CD4-positive, alpha-beta T cell (primary cell): ENCODE results near the gene MSS51. TPM values are rescaled to one million over a fixed set of nuclear protein-coding genes. Genes with fewer than 3 reads are reported as not detected.

ENCODE experiments used
- ATAC-seq: fragments of 200-7000 bp; cut with Tn5 transposase; one replicate; pipeline ENCODE4 v1.10.0; 2022; ENCODE audit warnings: mild to moderate bottlenecking; ENCODE audit not compliant: poor library complexity
- CTCF ChIA-PET: fragments of 350-600 bp; sonication (Branson Sonifier 250); formaldehyde crosslinking; loops from one replicate; lab custom pipeline; 2021; ENCODE audit warnings: antibody characterized with exemption, inconsistent platforms; lab: Charles Lee
- POLR2A ChIA-PET: fragments of 350-600 bp; sonication (Branson Sonifier 250); formaldehyde crosslinking; loops from one replicate; lab custom pipeline; 2021; ENCODE audit warnings: antibody characterized with exemption, inconsistent platforms; lab: Charles Lee
- DNase-seq, 14 experiments: peaks; one replicate each; pipeline ENCODE4 v3.0.0-alpha.2; 2013 to 2020; ENCODE audit warnings: mixed read lengths in 2 of 14
- H3K27ac ChIP-seq, 2 donors: one replicate each; pipeline versions ENCODE4 v1.5.1 to v1.7.0; 2013; ENCODE audit warnings: low read length in 2 of 2, low read depth in 1 of 2, mild to moderate bottlenecking in 1 of 2
- H3K27me3 ChIP-seq, 2 experiments: 1 replicate in 1 of 2; 2 replicates in 1 of 2; pipeline versions ENCODE4 v1.6.1 to v1.7.0; 2013; ENCODE audit warnings: low read length in 2 of 2, control low read depth in 1 of 2, mild to moderate bottlenecking in 1 of 2, moderate library complexity in 1 of 2; ENCODE audit not compliant: insufficient read depth in 2 of 2, control insufficient read depth in 1 of 2
- H3K36me3 ChIP-seq: one replicate; pipeline ENCODE4 v1.6.1; 2013; ENCODE audit warnings: low read length, control low read depth; ENCODE audit not compliant: insufficient read depth
- H3K4me1 ChIP-seq: one replicate; pipeline ENCODE4 v1.6.1; 2013; ENCODE audit warnings: low read length, control low read depth; ENCODE audit not compliant: insufficient read depth
- H3K4me3 ChIP-seq: one replicate; pipeline ENCODE4 v1.5.1; 2013; ENCODE audit warnings: mild to moderate bottlenecking, low read length, moderate library complexity
- H3K9me3 ChIP-seq, 2 experiments: 1 replicate in 1 of 2; 2 replicates in 1 of 2; pipeline versions ENCODE4 v1.6.1 to v1.7.0; 2013; ENCODE audit warnings: low read length in 2 of 2, mild to moderate bottlenecking in 2 of 2, control low read depth in 1 of 2, moderate library complexity in 1 of 2; ENCODE audit not compliant: control insufficient read depth in 1 of 2, insufficient read depth in 1 of 2
- H3K27ac Mint-ChIP-seq: one replicate; pipeline ENCODE4 v1.8.0; 2020; ENCODE audit warnings: mixed read lengths
- H3K27me3 Mint-ChIP-seq: one replicate; pipeline ENCODE4 v1.8.0; 2021; ENCODE audit warnings: mixed read lengths
- H3K36me3 Mint-ChIP-seq: one replicate; pipeline ENCODE4 v1.8.0; 2021; ENCODE audit warnings: low read depth, mixed read lengths
- H3K4me1 Mint-ChIP-seq: one replicate; pipeline ENCODE4 v1.8.0; 2021; ENCODE audit warnings: low read depth, mixed read lengths
- H3K4me3 Mint-ChIP-seq: one replicate; pipeline ENCODE4 v1.8.0; 2020; ENCODE audit warnings: mild to moderate bottlenecking, mixed read lengths
- H3K9me3 Mint-ChIP-seq: one replicate; pipeline ENCODE4 v1.8.0; 2020; ENCODE audit warnings: mixed read lengths
- CTCF ChIP-seq: fragments of 200-600 bp; IDR thresholded peaks from one replicate; pipeline ENCODE4 v1.8.0; 2022; ENCODE audit warnings: antibody characterized with exemption, mild to moderate bottlenecking
- intact Hi-C, 2 experiments: fragments of 100-400 bp; cut with DNase I in 1 of 2; cut with micrococcal nuclease in 1 of 2; formaldehyde crosslinking; loops; one replicate each; pipeline versions ENCODE4 v1.15.1 to v1.9.0; 2023 to 2025; cut with DNase I, micrococcal nuclease
- total RNA-seq, 174 experiments: library from RNA in 2 of 174; stranded (reverse) in 2 of 174; gene quantifications; one replicate each; pipeline ENCODE4 v1.2.3 and lab custom pipeline; 2021 to 2026

The MSS51 gene
- total RNA-seq, 2 experiments from 2014 or later, result 1.1 TPM

- Histone ChIP-seq H3K4me1 (peaks cover 31% of the 10 kb centered on the region), H3K36me3 (peaks cover 15% of the 10 kb centered on the region), H3K4me3 (no peak overlapping the region), H3K27ac (no peak overlapping the region), H3K9me3 (no peaks in the 10 kb centered on the region), H3K27me3 (no peaks in the 10 kb centered on the region)
- H3K4me3 Mint-ChIP-seq, result no peak overlapping the region
- ATAC-seq (no peak), DNase-seq (no peak)
- ChIA-PET CTCF (interaction anchor here (0.6 to 1.0 kb wide), 2 partner anchors 10 to 32 kb away, joined by 3 to 4 read pairs; no protein-coding TSS in a partner anchor), POLR2A (interaction anchor here (1.3 kb wide), 1 partner anchor 9 kb away, joined by 7 read pairs; no protein-coding TSS in a partner anchor)
- H3K9me3 Mint-ChIP-seq, result no peaks in the 10 kb centered on the region
- H3K27ac Mint-ChIP-seq, result no peak overlapping the region
- peaks cover 79% of the 10 kb centered on the region for H3K4me1 Mint-ChIP-seq
- TF ChIP-seq CTCF, result no peak
- H3K27me3 Mint-ChIP-seq, result no peaks in the 10 kb centered on the region
- intact Hi-C loops, result no loop called here
- H3K36me3 Mint-ChIP-seq, result peaks cover 31% of the 10 kb centered on the region
Observed at GRCh38 chr10:73407495-73407894, 25.9 kb downstream of the MSS51 start.

- no peaks in the 10 kb centered on the region for H3K9me3 ChIP-seq
- H3K27me3 Mint-ChIP-seq, result no peaks in the 10 kb centered on the region
- no peak overlapping the region for H3K27ac ChIP-seq
- DNase-seq (no peak), ATAC-seq (no peak)
- H3K4me1 ChIP-seq, result peaks cover 24% of the 10 kb centered on the region
- no peaks in the 10 kb centered on the region for H3K9me3 Mint-ChIP-seq
- no peak overlapping the region for H3K4me3 Mint-ChIP-seq
- H3K27ac Mint-ChIP-seq, result no peak overlapping the region
- peaks cover 31% of the 10 kb centered on the region for H3K36me3 Mint-ChIP-seq
- ChIA-PET POLR2A (no interaction called here), CTCF (interaction anchor here (0.6 to 1.0 kb wide), 2 partner anchors 9 to 32 kb away, joined by 3 to 4 read pairs; no protein-coding TSS in a partner anchor)
- H3K4me1 Mint-ChIP-seq, result peaks cover 74% of the 10 kb centered on the region
- TF ChIP-seq CTCF, result no peak
- H3K36me3 ChIP-seq, result peaks cover 15% of the 10 kb centered on the region
- H3K27me3 ChIP-seq, result no peaks in the 10 kb centered on the region
- intact Hi-C loops, result no loop called here
- H3K4me3 ChIP-seq, result no peak overlapping the region
Observed at GRCh38 chr10:73406846-73407245, 26.5 kb downstream of the MSS51 start.

- DNase-seq (no peak), ATAC-seq (no peak)
- Histone ChIP-seq H3K27me3 (no peaks in the 10 kb centered on the region), H3K9me3 (no peaks in the 10 kb centered on the region), H3K4me3 (no peak overlapping the region), H3K27ac (no peak overlapping the region), H3K4me1 (peaks cover 16% of the 10 kb centered on the region), H3K36me3 (peaks cover 10% of the 10 kb centered on the region)
- Mint-ChIP-seq H3K27me3 (no peaks in the 10 kb centered on the region), H3K27ac (no peak overlapping the region), H3K4me3 (no peak overlapping the region), H3K4me1 (peaks cover 61% of the 10 kb centered on the region), H3K36me3 (peaks cover 28% of the 10 kb centered on the region), H3K9me3 (no peaks in the 10 kb centered on the region)
- intact Hi-C loops, result no loop called here
- ChIA-PET POLR2A (no interaction called here), CTCF (no interaction called here)
- TF ChIP-seq CTCF, result no peak
Observed at GRCh38 chr10:73405556-73405955, 27.8 kb downstream of the MSS51 start.
